Bone marrow (tissue), 2 donors: Measurements from ENCODE around the gene SPSB3.
A peak's percentile ranks its signal among the peaks of the same experiment; 100 is the strongest.

Experiments
- DNase-seq, 2 donors: peaks; one replicate each; lab custom pipeline; 2025; lab: John Stamatoyannopoulos, UW

Gene SPSB3

DNA sequence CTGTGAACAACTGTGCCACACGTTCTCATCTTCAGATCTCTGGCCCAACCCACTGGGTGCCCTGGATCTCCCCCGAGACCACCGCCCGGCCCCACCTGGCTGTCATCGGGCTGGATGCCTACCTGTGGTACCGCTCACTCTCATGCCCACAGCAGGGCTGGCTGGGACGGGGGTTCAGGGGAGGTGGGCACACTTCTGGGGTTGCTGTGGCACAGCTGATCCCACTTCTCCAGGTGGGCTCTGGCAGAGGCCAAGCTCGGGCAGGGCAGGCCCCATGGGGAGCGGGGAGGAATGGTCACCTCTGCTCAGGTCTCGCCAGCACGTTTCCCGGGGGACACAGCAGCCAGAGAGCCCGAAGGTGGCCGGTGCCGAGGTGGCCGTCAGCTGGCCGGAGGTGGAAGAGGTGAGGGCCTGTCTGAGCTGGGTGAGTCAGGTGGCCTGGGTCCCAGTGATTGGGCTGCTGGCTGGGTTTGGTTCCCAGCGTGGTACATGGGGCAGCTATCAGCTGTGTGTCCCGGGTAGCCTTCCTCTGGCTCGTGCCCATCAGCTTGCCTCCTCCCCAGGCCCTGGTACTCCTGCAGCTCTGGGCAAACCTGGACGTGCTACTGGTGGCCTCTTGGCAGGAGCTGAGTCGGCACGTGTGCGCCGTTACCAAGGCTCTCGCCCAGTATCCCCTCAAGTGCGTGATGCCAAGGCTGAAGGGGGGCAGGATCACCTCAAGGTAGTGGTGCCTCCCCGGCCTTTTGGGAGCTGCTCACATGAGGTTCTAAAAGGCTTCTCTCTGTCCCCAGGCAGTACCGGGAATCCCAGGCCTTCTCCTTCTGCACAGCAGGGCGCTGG lies 7.1 kb downstream of the SPSB3 start:
- no peak for DNase-seq

DNA sequence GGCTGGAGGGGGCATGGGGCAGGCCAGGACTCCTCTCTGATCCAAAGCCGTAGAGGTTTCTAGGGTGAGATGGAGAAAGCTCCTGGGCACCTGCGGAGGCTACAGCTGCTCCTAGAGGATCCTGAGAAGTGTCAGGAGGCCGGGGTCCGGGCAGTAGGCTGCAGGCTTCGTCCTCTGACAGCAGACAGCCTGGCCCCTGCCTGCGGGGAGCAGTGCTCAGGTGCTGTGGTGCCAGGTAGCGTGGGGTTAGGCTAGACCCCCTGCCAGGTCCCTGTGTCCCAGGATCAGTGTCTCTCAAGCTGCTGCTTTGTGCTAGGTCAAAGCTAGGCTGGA lies 8.0 kb downstream of the SPSB3 start:
- DNase-seq = no peak

DNA sequence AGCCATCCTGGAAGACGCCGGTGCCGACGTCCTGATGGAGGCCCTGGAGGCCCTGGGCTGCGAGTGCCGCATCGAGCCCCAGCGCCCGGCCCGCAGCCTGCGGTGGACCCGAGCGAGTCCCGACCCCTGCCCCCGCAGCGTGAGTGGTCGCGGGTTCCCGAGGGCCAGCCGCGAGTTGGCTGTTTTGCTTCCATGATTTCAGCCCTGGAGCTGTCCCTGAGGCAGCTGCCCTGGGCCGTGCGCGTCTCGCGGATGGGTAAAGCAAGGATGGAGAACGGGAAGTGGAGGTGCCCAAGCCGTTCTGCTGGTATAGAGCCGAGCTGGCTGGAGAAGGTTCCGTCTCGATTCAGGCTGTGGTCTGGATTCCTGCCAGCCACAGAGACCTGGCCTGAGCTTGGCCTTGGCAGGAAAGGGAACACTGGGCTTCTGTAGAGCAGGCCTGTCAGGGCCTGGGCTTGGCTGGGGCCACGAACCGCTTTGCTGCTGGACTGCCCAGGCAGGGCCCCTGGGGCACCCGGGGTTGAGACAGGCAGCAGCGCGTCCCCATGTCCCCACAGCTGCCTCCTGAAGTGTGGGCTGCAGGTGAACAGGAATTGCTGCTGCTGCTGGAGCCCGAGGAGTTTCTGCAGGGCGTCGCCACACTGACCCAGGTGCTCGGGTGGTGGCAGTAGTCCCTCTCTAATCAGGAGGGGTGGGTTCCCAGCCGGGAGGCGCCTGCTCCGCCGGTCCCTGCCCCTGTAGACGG lies 8.5 kb downstream of the SPSB3 start:
- DNase-seq = peak in 1 of 2 donors; percentile 60

DNA sequence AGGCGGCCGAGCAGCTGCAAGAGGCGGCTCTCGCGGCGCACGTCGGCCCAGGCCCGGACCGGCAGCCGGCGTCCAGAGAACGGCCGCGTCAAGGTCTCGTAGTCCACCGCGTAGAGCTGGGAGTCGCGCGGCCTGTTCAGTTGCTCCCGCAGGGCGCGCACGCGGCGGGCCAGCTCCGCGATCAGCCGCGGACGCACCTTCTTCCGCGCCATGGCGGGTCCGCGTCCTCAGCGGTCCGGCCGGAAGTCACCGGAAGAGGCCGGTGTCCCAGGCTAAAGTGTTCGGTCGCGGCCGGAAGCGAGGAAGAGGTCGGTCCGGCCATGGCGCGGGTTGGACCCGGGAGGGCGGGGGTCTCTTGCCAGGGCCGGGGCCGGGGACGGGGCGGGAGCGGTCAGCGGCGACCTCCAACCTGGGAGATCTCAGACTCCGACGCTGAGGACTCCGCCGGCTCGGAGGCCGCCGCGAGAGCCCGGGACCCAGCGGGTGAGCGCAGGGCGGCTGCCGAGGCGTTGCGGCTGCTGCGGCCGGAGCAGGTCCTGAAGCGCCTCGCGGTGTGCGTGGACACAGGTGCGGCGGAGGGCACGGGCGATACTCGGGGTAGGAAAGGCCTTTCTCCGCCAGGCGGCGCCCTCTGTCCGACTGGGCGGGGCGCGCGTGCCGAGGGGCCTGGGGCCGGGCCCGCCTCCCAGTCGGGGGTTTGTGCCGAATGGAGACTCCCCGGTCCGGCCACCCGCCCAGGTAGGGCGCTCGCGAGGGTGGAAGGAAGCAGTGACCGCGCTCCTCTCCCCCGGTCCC lies 9.3 kb downstream of the SPSB3 start, which contains the start of gene MRPS34:
Gene MRPS34, minus strand, starts transcription at position 227 of the 795 bp plus-strand sequence. Its CDS starts 15 bp downstream, at position 212.
- DNase-seq = peak; percentile 44 to 57

DNA sequence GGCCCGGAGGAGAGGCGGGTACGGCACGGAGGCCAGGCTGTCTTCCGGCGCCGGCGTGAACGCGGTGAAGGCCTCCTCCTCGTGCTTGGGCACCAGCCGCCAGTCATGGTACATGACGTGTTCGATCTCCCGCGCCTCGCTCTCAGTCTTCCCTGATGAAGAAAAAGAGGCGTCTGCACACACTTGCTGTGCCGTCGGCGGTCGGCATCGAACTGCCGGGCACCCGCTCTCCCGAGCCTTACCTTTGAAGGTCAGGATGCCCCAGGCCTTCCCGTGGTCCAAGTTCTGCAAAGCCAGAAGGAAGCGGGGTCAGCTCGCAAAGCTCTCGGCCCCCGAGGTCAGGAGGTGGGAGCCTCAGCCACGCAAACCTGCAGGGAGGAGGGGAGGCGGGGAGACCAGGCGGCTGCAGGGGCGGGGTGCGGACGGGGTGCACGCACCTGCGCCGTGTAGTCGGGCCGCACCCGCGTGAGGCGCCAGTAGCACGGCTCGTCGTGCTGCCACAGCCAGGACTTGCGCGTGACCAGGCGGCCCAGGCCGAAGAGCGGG lies 9.9 kb downstream of the SPSB3 start, which contains the start of gene EME2:
Gene EME2, plus strand, starts transcription at position 449 of the 546 bp plus-strand sequence. CDS start 418 bp downstream, outside the sequence.
- DNase-seq = no peak

- no peak for DNase-seq
These were observed 10.5 kb downstream of the SPSB3 start for GRCh38 chr16:1771864-1772361.

DNA sequence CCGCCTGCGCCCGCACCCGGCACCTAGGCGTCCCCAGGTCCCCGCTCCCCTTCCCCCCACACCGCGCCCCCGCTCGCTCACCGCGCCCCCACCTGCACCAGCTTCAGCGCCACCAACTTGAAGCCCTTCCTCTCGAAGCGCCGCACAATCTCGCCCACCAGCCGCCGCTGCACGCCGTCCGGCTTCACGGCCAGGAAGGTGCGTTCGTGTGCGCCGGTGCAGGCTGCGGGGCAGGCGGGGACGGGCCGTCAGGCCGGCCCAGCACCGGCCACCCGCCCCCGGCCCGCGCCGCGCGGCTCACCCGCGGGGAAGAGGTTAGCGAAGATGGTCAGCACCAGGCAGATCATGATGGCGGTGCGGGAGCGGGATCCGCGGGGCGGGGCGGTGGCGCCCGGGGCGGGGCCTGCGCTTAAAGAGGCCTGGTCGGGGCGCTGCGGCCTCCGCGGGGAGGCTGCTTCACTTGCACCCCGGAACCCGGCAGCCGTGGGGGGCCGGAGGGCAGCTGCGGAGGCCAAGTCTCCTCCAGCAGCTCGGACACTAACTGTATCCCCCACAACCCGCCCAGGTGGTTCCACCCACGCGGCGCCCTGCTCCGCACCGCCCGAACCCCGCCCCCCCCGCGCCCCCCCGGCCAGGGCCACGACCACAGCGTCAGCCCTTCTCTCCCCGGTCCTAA lies 11.0 kb downstream of the SPSB3 start, which contains the start of gene NME3:
Gene NME3, minus strand, starts transcription at position 356 of the 676 bp plus-strand sequence. Its CDS starts 9 bp downstream, at position 347.
- peak; percentile 10 to 39 for DNase-seq

DNA sequence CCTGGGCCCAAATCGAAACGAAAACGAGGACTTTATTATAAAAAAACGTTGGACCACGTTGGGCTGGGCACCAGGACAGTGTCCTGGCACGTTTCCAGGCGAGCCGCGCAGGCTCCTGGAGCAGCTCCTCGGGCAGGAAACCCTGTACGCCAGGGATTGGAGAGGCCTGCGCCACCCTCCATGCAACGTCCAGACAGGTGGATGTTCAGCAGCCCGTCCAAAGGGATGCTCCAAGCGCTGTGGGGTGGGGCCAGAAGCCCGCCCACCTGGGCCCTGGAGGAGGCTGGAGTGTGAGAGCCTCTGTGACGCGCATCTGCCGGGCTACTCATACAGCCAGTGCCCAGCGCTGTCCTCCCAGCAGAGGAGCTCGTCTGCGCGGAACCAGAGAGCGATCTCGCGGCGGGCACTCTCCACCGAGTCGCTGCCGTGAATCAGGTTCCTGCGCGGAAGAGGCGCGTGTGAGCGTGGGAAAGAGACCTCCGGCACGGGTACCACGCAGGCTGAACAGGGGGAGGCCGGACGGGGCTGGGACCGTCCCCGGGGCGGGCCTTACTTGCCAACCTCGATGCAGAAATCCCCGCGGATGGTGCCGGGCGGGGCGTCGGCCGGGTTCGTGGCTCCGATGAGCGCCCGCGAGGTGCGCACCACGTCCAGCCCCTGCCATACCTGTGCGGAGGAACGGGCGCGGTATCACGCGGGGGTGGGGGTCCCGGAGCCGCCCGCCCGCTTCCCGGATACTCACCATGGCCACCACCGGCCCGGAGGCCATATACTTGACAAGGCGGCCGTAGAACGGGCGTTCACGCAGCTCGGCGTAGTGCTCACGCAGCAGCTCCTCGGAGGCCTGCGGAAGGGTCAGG lies 11.8 kb downstream of the SPSB3 start:
- DNase-seq = no peak

DNA sequence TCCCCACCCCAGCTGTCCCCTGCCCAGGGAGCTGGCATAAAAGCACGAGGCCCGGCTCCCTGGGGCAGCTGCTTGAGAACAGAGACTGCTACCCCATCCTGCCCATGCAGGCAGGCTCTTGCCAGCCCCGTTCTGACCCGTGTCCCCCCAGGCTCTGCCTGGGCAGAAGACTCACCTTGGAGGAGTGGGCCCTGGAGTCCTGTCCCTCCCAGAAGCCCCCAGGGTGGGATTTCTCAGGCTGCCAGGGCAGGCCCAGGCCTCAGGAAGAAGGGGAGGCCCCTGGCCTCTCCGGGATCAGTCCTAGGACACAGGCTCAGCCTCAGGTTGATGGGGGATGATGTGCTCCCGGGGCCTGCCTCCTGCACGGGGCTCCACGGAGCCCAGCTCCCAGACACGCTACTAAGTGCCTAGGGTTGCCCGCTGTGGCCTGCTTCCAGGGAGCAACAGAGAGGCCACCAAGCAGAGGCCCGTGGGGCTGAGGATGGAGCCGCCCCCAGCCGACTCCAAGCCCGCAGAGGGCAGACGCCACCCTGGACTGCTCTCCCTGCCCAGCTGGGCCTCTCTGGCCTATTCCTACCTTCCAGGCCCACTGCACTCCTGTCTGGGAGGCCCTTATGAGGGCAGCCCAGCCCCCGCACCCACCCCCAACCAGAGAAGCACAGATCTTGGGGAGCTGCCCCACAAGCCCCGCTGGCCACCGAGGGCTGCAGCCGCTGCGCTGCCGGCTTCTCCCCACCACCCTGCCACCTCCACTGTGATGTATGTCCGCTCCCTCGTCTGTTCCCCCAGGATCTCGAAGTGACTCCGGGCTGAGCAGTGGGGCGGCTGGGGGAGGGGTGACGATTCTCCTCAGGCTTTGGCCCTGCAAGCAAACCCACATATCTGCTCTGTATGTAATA lies 12.7 kb downstream of the SPSB3 start:
- DNase-seq = no peak

DNA sequence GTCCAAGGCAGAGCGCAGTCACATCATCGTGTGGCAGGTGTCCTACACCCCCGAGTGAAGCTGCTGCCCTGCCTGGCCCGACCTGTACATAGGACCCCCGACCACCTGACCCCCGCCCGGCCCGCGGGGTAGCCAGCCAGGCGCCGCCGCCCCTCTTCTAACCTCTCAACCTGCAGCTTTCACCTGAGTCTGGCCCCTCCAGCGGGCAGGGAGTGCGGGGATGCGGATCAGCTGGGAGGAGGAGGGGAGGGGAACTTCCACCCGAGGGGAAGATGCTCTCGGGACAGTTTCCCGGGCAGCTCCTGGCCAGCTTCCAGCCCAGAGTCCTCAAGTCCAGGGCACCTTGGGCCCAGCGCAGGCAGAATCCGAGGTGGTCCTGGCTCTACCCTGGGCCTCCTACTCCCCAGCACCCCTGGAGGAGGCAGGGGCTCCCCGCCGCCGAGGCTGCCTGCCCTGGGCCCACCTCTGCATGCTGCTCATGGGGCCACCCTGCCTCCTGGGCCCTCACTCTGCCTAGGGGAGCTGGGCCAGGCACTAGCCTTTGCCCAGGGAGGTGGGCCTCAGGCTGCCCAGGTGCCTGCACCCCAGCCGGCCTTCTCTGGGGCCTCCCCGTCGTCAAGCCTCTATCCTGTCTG lies 13.5 kb downstream of the SPSB3 start:
- DNase-seq = no peak

- DNase-seq = no peak
These were observed 14.2 kb downstream of the SPSB3 start for GRCh38 chr16:1768061-1768766.

GRCh38 chr16:1767116-1767994 lies 15.0 kb downstream of the SPSB3 start:
- no peak for DNase-seq

GRCh38 chr16:1766701-1767100 lies 15.7 kb downstream of the SPSB3 start:
- no peak for DNase-seq

DNA sequence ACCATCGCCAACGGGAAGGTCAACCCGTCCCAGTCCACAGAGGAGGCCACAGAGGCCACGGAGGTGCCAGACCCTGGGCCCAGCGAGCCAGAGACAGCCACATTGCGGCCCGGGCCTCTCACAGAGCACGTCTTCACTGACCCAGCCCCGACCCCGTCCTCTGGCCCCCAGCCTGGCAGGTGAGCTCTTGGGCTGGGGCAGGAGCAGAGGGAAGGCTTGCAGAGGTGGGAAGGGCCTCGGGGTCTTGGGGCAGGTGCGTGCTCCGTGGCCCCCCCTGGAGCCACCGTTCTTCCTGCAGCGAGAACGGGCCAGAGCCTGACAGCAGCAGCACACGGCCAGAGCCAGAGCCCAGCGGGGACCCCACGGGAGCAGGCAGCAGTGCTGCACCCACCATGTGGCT lies 16.1 kb downstream of the SPSB3 start:
- DNase-seq = no peak

DNA sequence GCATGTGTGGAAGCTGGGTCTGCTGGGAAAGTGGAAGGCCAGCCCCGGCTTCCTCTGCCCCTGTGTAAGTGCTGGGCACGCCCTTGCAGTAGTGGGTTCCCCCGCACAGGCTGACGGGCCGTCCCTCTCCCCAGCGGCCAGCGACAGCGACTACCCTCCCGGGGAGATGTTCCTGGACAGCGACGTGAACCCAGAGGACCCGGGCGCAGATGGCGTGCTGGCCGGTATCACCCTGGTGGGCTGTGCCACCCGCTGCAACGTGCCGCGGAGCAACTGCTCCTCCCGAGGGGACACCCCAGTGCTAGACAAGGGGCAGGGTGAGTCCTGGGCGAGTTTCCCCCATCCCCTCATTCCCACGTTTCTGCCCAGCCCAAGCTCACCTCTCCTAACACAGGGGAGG lies 16.5 kb downstream of the SPSB3 start:
- DNase-seq = no peak

GRCh38 chr16:1764971-1765370 lies 17.4 kb downstream of the SPSB3 start:
- DNase-seq = no peak
